IMR-90 (cell line): ENCODE measurements around the gene NHSL1. TPM values are rescaled to one million over a fixed set of nuclear protein-coding genes. Genes with fewer than 3 reads are reported as not detected.

Experiments used
- ATAC-seq: fragments of 200-7000 bp; cut with Tn5 transposase; 2 replicates; pipeline ENCODE4 v1.9.1; 2020; ENCODE audit warnings: low read depth, mild to moderate bottlenecking, moderate library complexity
- BruUV-seq: library from RNA; stranded (reverse); fragments of 400-500 nt; replicated peaks from 2 replicates; lab custom pipeline; 2021; lab: Mats Ljungman, UMichigan
- CTCF ChIA-PET: fragments of 300-600 bp; formaldehyde crosslinking; extraction: SDS; loops from one replicate; lab custom pipeline; 2021; ENCODE audit warnings: antibody characterized with exemption; lab: Yijun Ruan, JAX
- POLR2A ChIA-PET: fragments of 300-600 bp; sonication (Branson Sonifier 250); formaldehyde crosslinking; loops from one replicate; lab custom pipeline; 2022; ENCODE audit warnings: antibody characterized with exemption; ENCODE audit not compliant: unreplicated experiment; lab: Charles Lee
- DNase-seq: peaks from one replicate; pipeline ENCODE4 v3.0.0; 2013
- H2AFZ ChIP-seq: replicated peaks from 2 replicates; pipeline ENCODE3; 2013; ENCODE audit warnings: low read length, mild to moderate bottlenecking; ENCODE audit not compliant: poor library complexity
- H2AK5ac ChIP-seq: 2 replicates; pipeline ENCODE4 v1.6.1; 2013; ENCODE audit warnings: low read depth, low read length, inconsistent platforms
- H2AK9ac ChIP-seq: replicated peaks from 2 replicates; pipeline ENCODE3; 2013; ENCODE audit warnings: mild to moderate bottlenecking, low read depth, low read length, moderate library complexity; ENCODE audit not compliant: poor library complexity
- H2BK120ac ChIP-seq: 2 replicates; pipeline ENCODE4 v1.6.1; 2013; ENCODE audit warnings: low read depth, low read length, inconsistent platforms
- H2BK15ac ChIP-seq: 3 replicates; pipeline ENCODE4 v1.6.1; 2013; ENCODE audit warnings: low read depth, low read length, inconsistent platforms
- H2BK20ac ChIP-seq: 2 replicates; pipeline ENCODE4 v1.6.1; 2013; ENCODE audit warnings: low read depth, mild to moderate bottlenecking, inconsistent platforms, low read length, moderate library complexity
- H2BK5ac ChIP-seq: 2 replicates; pipeline ENCODE4 v1.6.1; 2013; ENCODE audit warnings: mild to moderate bottlenecking, low read depth, low read length, inconsistent platforms; ENCODE audit not compliant: poor library complexity, severe bottlenecking
- H3K14ac ChIP-seq: replicated peaks from 2 replicates; pipeline ENCODE4 v1.6.1; 2013; ENCODE audit warnings: low read depth, low read length, inconsistent platforms
- H3K18ac ChIP-seq: 2 replicates; pipeline ENCODE4 v1.6.1; 2013; ENCODE audit warnings: low read depth, low read length, control low read depth
- H3K23ac ChIP-seq: 2 replicates; pipeline ENCODE4 v1.6.1; 2013; ENCODE audit warnings: low read depth, low read length, inconsistent platforms
- H3K27ac ChIP-seq: 2 replicates; pipeline ENCODE4 v1.5.1; 2013; ENCODE audit warnings: mild to moderate bottlenecking, control low read depth, low read length; ENCODE audit not compliant: insufficient read depth
- H3K27me3 ChIP-seq: 2 replicates; pipeline ENCODE4 v1.6.1; 2013; ENCODE audit warnings: low read length; ENCODE audit not compliant: control insufficient read depth, insufficient read depth
- H3K36me3 ChIP-seq: 2 replicates; pipeline ENCODE4 v1.6.1; 2013; ENCODE audit warnings: low read length, mixed read lengths; ENCODE audit not compliant: control insufficient read depth, insufficient read depth
- H3K4ac ChIP-seq: 2 replicates; pipeline ENCODE4 v1.6.1; 2013; ENCODE audit warnings: low read depth, low read length, inconsistent platforms
- H3K4me1 ChIP-seq: 2 replicates; pipeline ENCODE4 v1.6.1; 2013; ENCODE audit warnings: low read length, mixed read lengths; ENCODE audit not compliant: control insufficient read depth, insufficient read depth
- H3K4me2 ChIP-seq: 2 replicates; pipeline ENCODE4 v1.6.1; 2013; ENCODE audit warnings: low read depth, mild to moderate bottlenecking, control low read depth, low read length, moderate library complexity
- H3K4me3 ChIP-seq: 2 replicates; pipeline ENCODE4 v1.5.1; 2013; ENCODE audit warnings: low read depth, mild to moderate bottlenecking, control low read depth, low read length, moderate library complexity; ENCODE audit not compliant: insufficient read depth
- H3K56ac ChIP-seq: 2 replicates; pipeline ENCODE4 v1.6.1; 2013; ENCODE audit warnings: low read length, inconsistent platforms; ENCODE audit not compliant: insufficient read depth; ENCODE audit errors: extremely low read depth
- H3K79me1 ChIP-seq, 2 experiments: 2 replicates each; pipeline ENCODE4 v1.6.1; 2013; ENCODE audit warnings: low read length in 2 of 2, inconsistent platforms in 1 of 2, low read depth in 1 of 2
- H3K9ac ChIP-seq: 2 replicates; pipeline ENCODE4 v1.6.1; 2013; ENCODE audit warnings: low read depth, low read length, control low read depth
- H3K9me1 ChIP-seq: 2 replicates; pipeline ENCODE4 v1.6.1; 2013; ENCODE audit warnings: low read length, inconsistent platforms; ENCODE audit not compliant: insufficient read depth
- H3K9me3 ChIP-seq: 2 replicates; pipeline ENCODE4 v1.6.1; 2013; ENCODE audit warnings: low read length; ENCODE audit not compliant: control insufficient read depth, insufficient read depth
- H4K20me1 ChIP-seq: 2 replicates; pipeline ENCODE4 v1.6.1; 2013; ENCODE audit warnings: low read length, inconsistent platforms; ENCODE audit not compliant: insufficient read depth
- H4K5ac ChIP-seq: 2 replicates; pipeline ENCODE4 v1.6.1; 2013; ENCODE audit warnings: mild to moderate bottlenecking, low read depth, low read length, control low read depth
- H4K8ac ChIP-seq, 2 experiments: 2 replicates each; pipeline ENCODE4 v1.6.1; 2013; ENCODE audit warnings: low read depth in 2 of 2, low read length in 2 of 2, control low read depth in 1 of 2, inconsistent platforms in 1 of 2
- H4K91ac ChIP-seq: 2 replicates; pipeline ENCODE4 v1.6.1; 2013; ENCODE audit warnings: low read depth, low read length, inconsistent platforms; ENCODE audit not compliant: insufficient read depth
- CHD1 ChIP-seq: IDR thresholded peaks from 2 replicates; pipeline ENCODE4 v1.6.1; 2012; ENCODE audit warnings: low read depth, low read length, improper control_type of control experiment
- CTCF ChIP-seq: conservative IDR thresholded peaks from 2 replicates; pipeline ENCODE4 v1.5.1; 2012; ENCODE audit warnings: mild to moderate bottlenecking, low read depth, low read length, improper control_type of control experiment
- ELK1 ChIP-seq: fragments of 150-350 bp; IDR thresholded peaks from 2 replicates; pipeline ENCODE4 v1.6.1; 2016; ENCODE audit warnings: low read depth, mild to moderate bottlenecking, low read length, moderate library complexity, borderline replicate concordance
- FOS ChIP-seq: fragments of 150-350 bp; IDR thresholded peaks from 2 replicates; pipeline ENCODE4 v1.6.1; 2016; ENCODE audit warnings: low read depth, low read length
- MAFK ChIP-seq: IDR thresholded peaks from 2 replicates; pipeline ENCODE4 v1.6.1; 2012; ENCODE audit warnings: low read depth, low read length, improper control_type of control experiment
- MAZ ChIP-seq: IDR thresholded peaks from 2 replicates; pipeline ENCODE4 v1.6.1; 2012; ENCODE audit warnings: low read depth, mild to moderate bottlenecking, low read length, improper control_type of control experiment, moderate library complexity, borderline replicate concordance
- MXI1 ChIP-seq: IDR thresholded peaks from 2 replicates; pipeline ENCODE4 v1.6.1; 2012; ENCODE audit warnings: low read depth, mild to moderate bottlenecking, low read length, moderate library complexity, borderline replicate concordance
- RAD21 ChIP-seq: IDR thresholded peaks from 2 replicates; pipeline ENCODE4 v1.6.1; 2012; ENCODE audit warnings: low read length, improper control_type of control experiment
- USF2 ChIP-seq: fragments of 150-350 bp; IDR thresholded peaks from 2 replicates; pipeline ENCODE4 v1.6.1; 2017; ENCODE audit warnings: mild to moderate bottlenecking, antibody characterized with exemption, low read length, low read depth
- WGBS, 2 experiments: methylation state at CpG; one replicate each; pipeline versions ENCODE4 v1.1.5 to v1.1.7; 2013; ENCODE audit warnings: missing lambda C conversion rate in 2 of 2; ENCODE audit not compliant: insufficient read length in 1 of 2; ENCODE audit errors: extremely low coverage in 2 of 2; 5-methylcytosine and 5-hydroxymethylcytosine counted together
- dilution Hi-C: fragments of 300-500 bp; cut with HindIII; formaldehyde crosslinking; loops from one replicate; pipeline ENCODE4 v1.14.3; 2018; ENCODE audit warnings: low sequenced_read_pairs; ENCODE audit not compliant: unreplicated experiment
- in situ Hi-C: fragments of 300-500 bp; cut with MboI; formaldehyde crosslinking; loops from 3 replicates; pipeline ENCODE4 v1.14.3; 2019; ENCODE audit warnings: low sequenced_read_pairs, inconsistent platforms, mixed read lengths
- intact Hi-C: fragments of 100-400 bp; cut with micrococcal nuclease; formaldehyde crosslinking; loops from 2 replicates; pipeline ENCODE4 v1.10.0; 2022
- polyA plus RNA-seq, 3 experiments: library from polyadenylated mRNA; depleted of rRNA; stranded (reverse); fragments of >200 nt; gene quantifications; 2 replicates each; pipeline ENCODE4 v1.2.3, GENCODE V29; 2012; ENCODE audit warnings: low replicate concordance in 1 of 3
- total RNA-seq: library from RNA; depleted of rRNA; stranded (reverse); fragments of >200 nt; gene quantifications from 2 replicates; pipeline ENCODE4 v1.2.3, GENCODE V29; 2012

The NHSL1 gene
- total and polyA plus RNA-seq, 2 of the 4 experiments (the other 2 are of a cell fraction) = 5.6 to 7.2 TPM

- H2AFZ ChIP-seq = no peak overlapping the region
- no peak overlapping the region for H3K18ac ChIP-seq
- no peak overlapping the region for H4K91ac ChIP-seq
- no peak overlapping the region for H4K5ac ChIP-seq
- ChIA-PET POLR2A (no interaction called here), CTCF (no interaction called here)
- DNase-seq = no peak
- H3K4me3 ChIP-seq = no peak overlapping the region
- H2BK20ac ChIP-seq = no peak overlapping the region
- dilution Hi-C loops = no loop called here
- intact Hi-C loops = loop anchor here (2.0 kb wide), 1 partner anchor 280 kb away; no protein-coding TSS in a partner anchor
- H3K9ac ChIP-seq = no peak overlapping the region
- H3K9me1 ChIP-seq = no peaks in the 10 kb centered on the region; the same call in 1 of the 2 replicates
- H2BK5ac ChIP-seq = no peak overlapping the region
- H2BK15ac ChIP-seq = no peak overlapping the region
- peaks cover 6% of the 10 kb centered on the region for H3K4me1 ChIP-seq
- peaks cover 4% of the 10 kb centered on the region; the same call in 1 of the 2 replicates for H3K27me3 ChIP-seq
- TF ChIP-seq ELK1 (no peak), MAFK (no peak), CHD1 (no peak), MXI1 (no peak), MAZ (no peak), RAD21 (no peak), USF2 (no peak), FOS (no peak), CTCF (no peak)
- BruUV-seq = no TSS peak
- no peaks in the 10 kb centered on the region for H3K36me3 ChIP-seq
- H2AK5ac ChIP-seq = no peak overlapping the region
- H4K20me1 ChIP-seq = no peaks in the 10 kb centered on the region
- H3K9me3 ChIP-seq = no peaks in the 10 kb centered on the region
- H4K8ac ChIP-seq = no peak overlapping the region
- ATAC-seq = no peak
- no peak overlapping the region for H3K14ac ChIP-seq
- no peak overlapping the region for H3K4ac ChIP-seq
- no peak overlapping the region for H2BK120ac ChIP-seq
- in situ Hi-C loops = no loop called here
- H3K56ac ChIP-seq = no peak overlapping the region
- no peak overlapping the region for H3K27ac ChIP-seq
- no peak overlapping the region for H3K23ac ChIP-seq
- no peaks in the 10 kb centered on the region for H3K79me1 ChIP-seq
- no CpG with 5 or more reads among the region's 5 CpGs for WGBS, 2 experiments
- H2AK9ac ChIP-seq = no peak overlapping the region
- no peak overlapping the region for H3K4me2 ChIP-seq
Observed at GRCh38 chr6:138396709-138397108, 102.6 kb downstream of the NHSL1 start.
